HTR-8/SVneo (cell line): ENCODE measurements around the gene FGGY.
A peak's percentile ranks its signal among the peaks of the same experiment; 100 is the strongest.
"Not testable (repeated sequence)": the region's sequence is repeated elsewhere in the genome, so short reads cannot be mapped to it uniquely, and the experiment has no call there.

Experiments used
- DNase-seq: peaks from one replicate; pipeline ENCODE4 v3.0.0; 2011; ENCODE audit warnings: low spot score, mixed read lengths; ENCODE audit not compliant: insufficient read length
- FAIRE-seq: peaks from 2 replicates; lab custom pipeline; 2011; peaks lifted over from hg19 to GRCh38; lab: Jason Lieb, UNC

The FGGY gene

GRCh38 chr1:59556398-59556797 is 259.5 kb downstream of the FGGY start:
- no peak for FAIRE-seq
- DNase-seq = no peak

GRCh38 chr1:59556802-59557548 is 260.1 kb downstream of the FGGY start:
- FAIRE-seq = no peak
- no peak for DNase-seq

- DNase-seq (no peak), FAIRE-seq (no peak)
These were observed 260.6 kb downstream of the FGGY start for GRCh38 chr1:59557549-59557885.

- DNase-seq, FAIRE-seq: not testable (repeated sequence)
These were observed 261.7 kb downstream of the FGGY start for GRCh38 chr1:59558580-59558979.

GRCh38 chr1:59560807-59561450 is 264.0 kb downstream of the FGGY start:
- FAIRE-seq (no peak), DNase-seq (no peak)

DNA sequence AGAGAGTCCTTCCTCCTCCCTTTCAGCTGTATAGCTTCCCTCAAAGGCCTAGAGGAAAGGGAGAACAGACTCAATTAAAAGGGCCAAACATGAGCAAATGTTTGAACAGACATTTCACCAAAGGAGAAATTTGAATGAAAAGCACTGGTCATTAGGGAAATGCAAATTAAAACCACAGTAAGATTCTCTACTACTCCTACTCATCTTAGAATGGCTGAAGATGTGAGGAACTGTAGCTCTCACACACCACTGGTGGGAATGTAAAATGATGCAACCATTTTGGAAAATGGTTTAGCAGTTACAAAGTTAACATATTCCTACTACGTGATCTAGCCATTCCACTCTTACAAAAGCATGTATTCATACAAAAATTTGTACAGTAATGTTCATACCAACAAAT is 264.9 kb downstream of the FGGY start:
- DNase-seq (no peak), FAIRE-seq (no peak)

DNA sequence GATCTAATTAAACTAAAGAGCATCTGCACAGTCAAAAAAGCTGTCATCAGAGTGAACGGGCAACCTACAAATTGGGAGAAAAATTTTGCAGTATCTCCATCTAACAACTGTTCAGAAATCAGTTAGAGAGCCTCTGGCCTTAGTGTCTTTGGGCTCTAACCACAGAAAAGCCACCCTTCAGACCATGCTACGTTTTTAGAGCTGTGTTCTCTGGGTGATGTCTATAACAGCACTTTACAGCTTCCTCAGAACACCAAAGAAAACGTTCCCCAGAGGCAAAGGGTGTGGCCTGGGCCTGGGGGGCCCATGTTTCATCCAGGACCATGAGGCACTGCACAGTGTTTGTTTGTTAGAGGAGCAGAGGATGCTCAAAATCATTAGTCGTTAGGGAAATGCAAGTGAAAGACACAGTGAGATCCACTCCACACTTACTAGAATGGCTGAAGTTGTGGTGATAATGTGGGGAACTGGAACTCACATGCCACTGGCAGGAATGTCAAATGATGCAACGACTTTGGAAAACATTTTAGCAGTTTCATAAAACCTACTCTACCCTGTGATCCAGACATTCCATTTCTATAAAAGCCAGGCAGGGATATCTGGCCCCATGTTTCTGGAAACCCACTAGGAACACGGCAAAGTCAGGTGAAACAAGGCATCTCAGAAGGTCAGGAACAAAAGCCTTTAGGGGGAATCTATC is 267.4 kb downstream of the FGGY start:
- FAIRE-seq = no peak
- DNase-seq = no peak

DNA sequence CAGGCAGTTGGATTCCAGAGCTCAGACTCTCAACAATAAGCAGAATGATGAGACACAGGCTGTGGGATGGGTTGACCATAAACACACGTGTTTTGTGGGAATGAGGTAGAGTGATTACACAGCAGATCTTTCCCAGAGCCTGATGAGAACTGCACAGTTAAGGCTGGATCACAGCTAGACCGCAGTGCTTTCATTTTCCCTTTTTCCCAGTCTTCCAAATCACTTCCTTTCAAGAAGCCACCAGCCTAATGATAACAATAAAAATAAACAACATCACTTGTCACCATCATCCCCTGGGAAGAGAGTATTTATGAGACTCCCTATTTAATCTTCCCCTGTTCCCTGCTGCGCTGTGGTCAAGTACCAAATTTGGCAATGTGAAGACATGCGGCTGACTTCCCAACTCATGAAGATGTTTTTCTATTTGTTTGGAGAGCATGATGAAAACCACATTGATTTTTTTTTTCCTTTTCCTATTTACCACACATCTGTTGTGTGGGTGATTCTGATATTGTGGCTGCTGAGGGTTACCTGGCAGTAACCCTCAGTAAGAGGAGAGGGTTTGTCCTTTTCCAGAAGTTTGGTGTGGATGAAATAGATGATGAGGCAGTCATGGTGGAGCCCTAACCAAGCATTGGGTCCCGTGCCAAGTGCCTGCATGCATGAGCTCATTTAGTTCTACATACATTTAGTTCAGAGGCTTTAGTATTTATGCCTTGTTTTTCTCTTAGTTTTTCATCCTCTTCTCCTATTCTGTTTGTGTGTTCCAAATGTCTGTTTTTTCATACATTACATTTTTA is 268.9 kb downstream of the FGGY start:
- FAIRE-seq = no peak
- no peak for DNase-seq

- FAIRE-seq = no peak
- peak; percentile 11 for DNase-seq
These were observed 271.5 kb downstream of the FGGY start for GRCh38 chr1:59568158-59568935.

DNA sequence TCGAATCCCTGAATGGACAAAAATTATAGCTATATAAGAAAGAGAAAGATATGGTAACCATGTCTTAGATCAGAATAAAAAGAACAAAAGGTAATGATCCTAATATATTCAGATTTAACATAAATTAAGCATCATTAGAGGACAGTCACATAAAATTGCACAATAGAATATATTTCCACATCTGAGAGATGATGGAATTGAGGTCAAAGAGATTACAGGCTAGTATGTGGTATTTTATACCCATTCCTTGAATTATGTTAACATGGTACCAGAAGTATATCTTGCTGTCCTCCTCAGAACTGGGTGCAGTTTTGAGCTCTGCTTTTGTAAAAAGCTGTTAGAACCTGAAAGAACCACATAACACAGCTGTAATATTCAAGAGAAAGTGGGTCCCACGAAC is 272.3 kb downstream of the FGGY start:
- no peak for FAIRE-seq
- no peak for DNase-seq

- FAIRE-seq (no peak), DNase-seq (no peak)
These were observed 273.6 kb downstream of the FGGY start for GRCh38 chr1:59570524-59570923.

DNA sequence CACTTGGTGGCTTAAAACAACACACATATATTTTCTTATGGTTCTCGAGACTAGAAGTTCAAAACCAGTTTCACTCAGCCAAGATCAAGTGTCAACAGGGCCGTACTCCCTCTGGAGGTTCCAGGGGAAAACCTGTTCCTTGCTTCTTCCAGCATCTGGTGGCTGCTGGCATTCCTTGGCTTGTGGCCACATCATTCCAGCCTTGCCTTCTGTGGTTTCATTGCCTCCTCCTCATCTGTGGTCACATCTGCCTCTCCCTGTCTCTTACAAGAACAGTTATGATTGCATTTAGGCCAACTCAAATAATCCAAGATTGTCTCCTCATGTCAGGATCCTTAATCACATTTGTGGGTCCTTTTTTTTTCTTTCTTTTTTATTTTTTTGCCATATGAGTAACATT is 277.2 kb downstream of the FGGY start:
- DNase-seq = no peak
- FAIRE-seq = no peak

GRCh38 chr1:59577774-59578173 is 280.9 kb downstream of the FGGY start:
- FAIRE-seq (no peak), DNase-seq (no peak)

- FAIRE-seq (no peak), DNase-seq (no peak)
These were observed 282.3 kb downstream of the FGGY start for GRCh38 chr1:59579222-59579621.

DNA sequence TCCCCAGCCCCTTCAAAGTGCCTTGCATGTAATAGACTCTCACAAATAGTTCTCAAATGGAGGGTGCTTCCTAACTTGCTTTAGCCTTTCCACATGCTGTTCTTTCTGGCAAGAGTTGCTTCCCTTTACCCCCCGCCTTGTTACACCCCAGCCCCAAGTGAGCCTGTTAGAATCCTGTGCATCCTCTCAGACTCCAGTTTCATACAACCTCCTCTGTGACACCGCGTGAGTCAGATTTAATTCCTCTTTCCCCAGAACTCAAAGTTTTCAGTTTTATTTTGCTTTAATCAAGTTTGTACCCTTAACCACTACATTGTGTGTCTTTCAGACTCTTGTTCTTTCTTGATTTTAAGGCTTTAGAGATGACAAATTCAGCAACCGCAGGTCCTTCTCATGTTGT is 283.4 kb downstream of the FGGY start:
- FAIRE-seq = no peak

DNA sequence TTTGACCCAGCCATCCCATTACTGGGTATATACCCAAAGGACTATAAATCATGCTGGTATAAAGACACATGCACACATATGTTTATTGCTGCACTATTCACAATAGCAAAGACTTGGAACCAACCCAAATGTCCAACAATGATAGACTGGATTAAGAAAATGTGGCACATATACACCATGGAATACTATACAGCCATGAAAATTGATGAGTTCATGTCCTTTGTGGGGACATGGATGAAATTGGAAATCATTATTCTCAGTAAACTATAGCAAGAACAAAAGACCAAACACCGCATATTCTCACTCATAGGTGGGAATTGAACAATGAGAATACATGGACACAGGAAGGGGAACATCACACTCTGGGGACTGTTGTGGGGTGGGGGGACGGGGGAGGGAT is 295.5 kb downstream of the FGGY start:
- not testable (repeated sequence) for FAIRE-seq, DNase-seq

More for the DNA sequence above, 283.4 kb downstream of the FGGY start:
- no peak for DNase-seq

DNA sequence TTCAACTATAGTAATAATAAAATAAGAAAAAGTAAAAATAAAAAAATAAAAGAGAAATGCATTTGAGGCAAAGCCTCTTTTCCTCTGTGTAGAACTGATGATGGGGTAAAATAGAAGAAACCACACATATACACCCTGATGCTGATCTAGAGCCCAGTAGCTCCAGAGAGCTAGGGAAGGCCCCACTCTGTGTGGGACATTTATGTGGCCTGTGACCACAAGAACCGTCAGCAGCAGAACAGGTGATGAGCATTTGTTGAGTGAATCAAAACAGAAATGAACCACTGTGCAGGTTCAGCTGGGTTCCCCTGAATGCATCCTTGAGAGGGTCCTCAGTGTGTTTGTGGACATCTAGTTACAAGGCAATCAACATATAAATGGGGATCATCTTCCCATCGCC is 296.0 kb downstream of the FGGY start:
- DNase-seq (no peak), FAIRE-seq (no peak)

DNA sequence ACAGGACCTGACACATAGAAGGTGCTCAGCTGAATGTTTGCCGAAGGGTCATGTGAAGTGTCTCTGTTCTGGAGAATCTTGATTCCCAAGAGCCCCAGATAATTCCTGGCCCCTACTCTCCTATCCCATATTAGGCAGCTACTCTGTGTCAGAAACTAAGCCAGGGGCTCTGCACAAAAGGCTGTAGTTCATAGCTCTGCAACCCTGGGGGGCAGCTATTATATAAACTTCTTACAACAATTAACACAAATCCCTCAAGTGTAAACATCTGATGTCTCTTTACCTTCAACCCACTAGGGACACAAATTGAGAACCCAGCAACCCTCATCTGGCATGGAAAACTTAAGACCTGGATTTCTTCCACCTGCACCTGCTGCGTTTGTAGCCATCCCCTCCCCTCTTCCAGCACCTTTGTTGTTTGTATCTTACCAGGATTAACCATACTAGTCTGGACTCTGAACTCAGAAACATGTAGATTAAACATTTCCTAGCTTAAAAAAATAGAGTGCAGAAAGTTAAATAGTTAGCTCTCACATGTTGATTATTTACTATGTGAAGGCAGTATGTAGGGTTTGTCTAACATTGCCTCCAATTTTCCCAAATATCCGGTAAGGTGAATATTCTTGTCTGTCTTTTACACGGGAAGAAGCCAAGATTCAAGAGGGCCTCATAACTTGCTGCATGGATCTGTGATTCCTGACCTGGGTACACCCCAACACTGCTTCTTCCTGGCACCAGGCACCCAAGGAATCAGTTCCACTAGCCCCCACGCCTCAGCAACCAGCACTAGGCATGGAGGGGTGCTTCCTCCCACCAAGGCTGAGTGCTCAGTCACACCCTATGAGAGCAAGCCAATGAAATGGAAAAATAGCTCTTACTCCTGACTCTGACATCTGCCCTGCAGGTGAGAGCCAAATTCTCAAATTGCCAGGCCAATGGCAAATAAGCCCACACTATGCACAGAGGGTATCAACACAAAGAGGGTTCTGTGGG is 297.2 kb downstream of the FGGY start:
- FAIRE-seq (no peak), DNase-seq (no peak)

DNA sequence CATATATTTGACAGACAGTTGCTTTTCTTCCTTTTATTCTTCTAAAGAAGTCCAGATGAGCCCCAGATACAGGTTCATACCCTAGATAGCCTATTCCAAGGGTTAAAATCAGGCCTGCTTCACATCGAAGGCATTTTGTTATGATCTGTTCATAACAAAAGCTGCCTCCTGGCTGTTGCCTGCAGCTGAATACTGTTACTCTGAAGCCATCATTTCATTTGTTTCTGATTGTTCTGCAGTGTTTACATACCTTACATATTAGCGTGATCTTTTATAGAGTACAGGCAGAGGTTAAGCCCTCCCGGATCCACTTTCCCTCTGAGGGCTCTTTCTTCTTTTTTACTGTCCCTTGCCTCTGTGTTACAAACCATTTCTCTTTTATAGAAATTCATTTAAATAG is 298.9 kb downstream of the FGGY start:
- DNase-seq (peak; percentile 6), FAIRE-seq (no peak)
